ENCODE data around the gene IP6K2.

The IP6K2 gene

GRCh38 chr3:48641396-48641795 is 75.6 kb downstream of the IP6K2 start:
- no peak for DNase-seq (ENCODE audit: extremely low read depth, low read depth)
- TF ChIP-seq, protein P1, sequence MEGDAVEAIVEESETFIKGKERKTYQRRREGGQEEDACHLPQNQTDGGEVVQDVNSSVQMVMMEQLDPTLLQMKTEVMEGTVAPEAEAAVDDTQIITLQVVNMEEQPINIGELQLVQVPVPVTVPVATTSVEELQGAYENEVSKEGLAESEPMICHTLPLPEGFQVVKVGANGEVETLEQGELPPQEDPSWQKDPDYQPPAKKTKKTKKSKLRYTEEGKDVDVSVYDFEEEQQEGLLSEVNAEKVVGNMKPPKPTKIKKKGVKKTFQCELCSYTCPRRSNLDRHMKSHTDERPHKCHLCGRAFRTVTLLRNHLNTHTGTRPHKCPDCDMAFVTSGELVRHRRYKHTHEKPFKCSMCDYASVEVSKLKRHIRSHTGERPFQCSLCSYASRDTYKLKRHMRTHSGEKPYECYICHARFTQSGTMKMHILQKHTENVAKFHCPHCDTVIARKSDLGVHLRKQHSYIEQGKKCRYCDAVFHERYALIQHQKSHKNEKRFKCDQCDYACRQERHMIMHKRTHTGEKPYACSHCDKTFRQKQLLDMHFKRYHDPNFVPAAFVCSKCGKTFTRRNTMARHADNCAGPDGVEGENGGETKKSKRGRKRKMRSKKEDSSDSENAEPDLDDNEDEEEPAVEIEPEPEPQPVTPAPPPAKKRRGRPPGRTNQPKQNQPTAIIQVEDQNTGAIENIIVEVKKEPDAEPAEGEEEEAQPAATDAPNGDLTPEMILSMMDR (IDR thresholded peaks at IDR 0.05; ENCODE audit: low read depth, low read length, missing control alignments) = no peak
- no peak overlapping the region for H3K4me3 ChIP-seq (replicated peaks; ENCODE audit: low read depth, low read length)

DNA sequence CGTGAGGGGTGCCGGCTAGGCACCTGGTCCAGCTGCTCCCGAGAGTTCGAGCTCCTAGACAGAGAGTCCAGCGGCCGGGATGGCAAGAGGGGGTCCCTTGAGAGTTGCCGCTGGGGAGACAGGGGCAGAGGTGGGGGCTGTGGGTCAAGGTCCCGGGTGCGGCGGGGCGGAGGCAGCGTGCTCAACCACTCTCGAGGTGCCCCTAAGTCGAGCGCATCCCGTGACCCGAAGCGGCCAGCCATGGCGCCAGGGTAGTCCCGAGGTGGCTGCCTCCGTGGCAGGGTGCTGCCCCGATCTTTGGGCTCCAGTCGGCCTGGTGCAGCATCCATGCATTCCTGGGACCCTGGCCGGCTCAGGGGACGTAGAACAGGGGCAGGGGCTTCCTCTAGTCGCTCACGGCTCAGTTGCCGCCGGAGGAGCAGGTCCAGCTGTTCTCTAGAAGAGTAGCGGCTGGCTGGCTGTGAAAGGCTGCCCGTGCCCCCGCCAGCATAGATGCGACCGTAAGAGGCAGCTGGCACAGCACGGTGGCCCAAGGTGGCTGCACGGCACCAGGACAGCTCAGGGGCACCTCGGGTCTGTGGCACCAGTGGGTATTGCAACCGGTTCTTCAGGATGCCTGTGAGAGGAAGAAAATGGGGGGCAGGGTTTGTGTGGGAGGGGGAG is 76.9 kb downstream of the IP6K2 start:
- no peak overlapping the region for H3K4me3 ChIP-seq (replicated peaks; ENCODE audit: low read depth, low read length)
- no peak for DNase-seq (ENCODE audit: extremely low read depth, low read depth)
- TF ChIP-seq, protein P1 (IDR thresholded peaks at IDR 0.05; ENCODE audit: low read depth, low read length, missing control alignments) = no peak
